Measurements from ENCODE around the gene DCBLD2.

The DCBLD2 gene

GRCh38 chr3:98890965-98891910, 10.3 kb downstream of the DCBLD2 start:
- WGBS, 2 donors (ENCODE audit: extremely low coverage in 2 of 2, insufficient read length in 2 of 2, insufficient replicate concordance in 1 of 2): no CpG with 5 or more reads among the region's 3 CpGs
- no peak overlapping the region for H3K14ac ChIP-seq (ENCODE audit: low read length)
- H2BK120ac ChIP-seq (ENCODE audit: low read depth, low read length): no peak overlapping the region
- H2BK12ac ChIP-seq (ENCODE audit: low read length): no peak overlapping the region
- DNase-seq (ENCODE audit: low spot score): no peak
- no peak overlapping the region for H3K23ac ChIP-seq (ENCODE audit: low read depth, low read length, poor library complexity)
- H2BK5ac ChIP-seq (ENCODE audit: low read length): no peak overlapping the region
- H3K9me3 ChIP-seq (replicated peaks in 1 of 2; ENCODE audit: control insufficient read depth in 2 of 2, insufficient read depth in 1 of 2, low read depth in 1 of 2, low read length in 2 of 2): peaks cover 0 to 7% of the 10 kb centered on the region in 2 donors
- no peak overlapping the region for H3K27ac ChIP-seq (replicated peaks; ENCODE audit: low read length)
- H3K9ac ChIP-seq (ENCODE audit: low read depth, low read length, poor library complexity): no peak overlapping the region
- no peak overlapping the region for H4K91ac ChIP-seq (ENCODE audit: low read depth, low read length, poor library complexity)
- H4K8ac ChIP-seq (ENCODE audit: low read depth, low read length): no peak overlapping the region
- H3K27me3 ChIP-seq (ENCODE audit: control insufficient read depth in 3 of 3, insufficient read depth in 3 of 3, low read depth in 1 of 3, low read length in 3 of 3): no peaks in the 10 kb centered on the region
- no peak overlapping the region for H3K4ac ChIP-seq (ENCODE audit: low read length)
- H2BK15ac ChIP-seq (ENCODE audit: low read length): no peak overlapping the region
- peaks cover 6 to 18% of the 10 kb centered on the region in 2 donors for H3K4me1 ChIP-seq (ENCODE audit: control insufficient read depth in 2 of 2, insufficient read depth in 1 of 2, low read depth in 1 of 2, low read length in 2 of 2)
- H3K18ac ChIP-seq (ENCODE audit: low read length): no peak overlapping the region
- peaks cover 0 to 48% of the 10 kb centered on the region in 2 donors for H3K36me3 ChIP-seq (replicated peaks in 1 of 2; ENCODE audit: control insufficient read depth in 2 of 2, insufficient read depth in 2 of 2, low read length in 2 of 2)
- peaks cover 6% of the 10 kb centered on the region for H3K79me1 ChIP-seq (ENCODE audit: low read depth, low read length)
- no peak overlapping the region for H3K4me3 ChIP-seq (ENCODE audit: low read length in 2 of 2)
- H3K4me2 ChIP-seq (ENCODE audit: insufficient read depth, low read length, poor library complexity, severe bottlenecking): no peak overlapping the region
- H2AFZ ChIP-seq (ENCODE audit: low read length): no peak overlapping the region
- H2AK5ac ChIP-seq (ENCODE audit: low read depth, low read length): no peak overlapping the region

GRCh38 chr3:98890181-98890835, 11.2 kb downstream of the DCBLD2 start:
- Histone ChIP-seq H3K4me1 (ENCODE audit: control insufficient read depth in 2 of 2, insufficient read depth in 1 of 2, low read depth in 1 of 2, low read length in 2 of 2) (peaks cover 6 to 20% of the 10 kb centered on the region in 2 donors), H3K4me3 (ENCODE audit: low read length in 2 of 2) (no peak overlapping the region), H2AFZ (ENCODE audit: low read length) (no peak overlapping the region), H3K36me3 (replicated peaks in 1 of 2; ENCODE audit: control insufficient read depth in 2 of 2, insufficient read depth in 2 of 2, low read length in 2 of 2) (peaks cover 0 to 40% of the 10 kb centered on the region in 2 donors), H3K27ac (replicated peaks; ENCODE audit: low read length) (no peak overlapping the region), H4K8ac (ENCODE audit: low read depth, low read length) (no peak overlapping the region), H2BK120ac (ENCODE audit: low read depth, low read length) (no peak overlapping the region), H3K23ac (ENCODE audit: low read depth, low read length, poor library complexity) (no peak overlapping the region), H2BK5ac (ENCODE audit: low read length) (no peak overlapping the region), H3K14ac (ENCODE audit: low read length) (no peak overlapping the region), H3K27me3 (ENCODE audit: control insufficient read depth in 3 of 3, insufficient read depth in 3 of 3, low read depth in 1 of 3, low read length in 3 of 3) (no peaks in the 10 kb centered on the region), H2BK15ac (ENCODE audit: low read length) (no peak overlapping the region), H3K18ac (ENCODE audit: low read length) (no peak overlapping the region), H4K91ac (ENCODE audit: low read depth, low read length, poor library complexity) (no peak overlapping the region), H3K79me1 (ENCODE audit: low read depth, low read length) (peaks cover 6% of the 10 kb centered on the region), H3K9ac (ENCODE audit: low read depth, low read length, poor library complexity) (no peak overlapping the region), H2BK12ac (ENCODE audit: low read length) (no peak overlapping the region), H3K9me3 (replicated peaks in 1 of 2; ENCODE audit: control insufficient read depth in 2 of 2, insufficient read depth in 1 of 2, low read depth in 1 of 2, low read length in 2 of 2) (peaks cover 0 to 4% of the 10 kb centered on the region in 2 donors), H3K4me2 (ENCODE audit: insufficient read depth, low read length, poor library complexity, severe bottlenecking) (no peak overlapping the region), H2AK5ac (ENCODE audit: low read depth, low read length) (no peak overlapping the region), H3K4ac (ENCODE audit: low read length) (no peak overlapping the region)
- DNase-seq (ENCODE audit: low spot score): no peak
- 100% methylated on average over 1 of the region's 1 CpG; no CpG with 5 or more reads in 1 of the 2 donors for WGBS, 2 donors (ENCODE audit: extremely low coverage in 2 of 2, insufficient read length in 2 of 2, insufficient replicate concordance in 1 of 2)

GRCh38 chr3:98887684-98888083, 13.8 kb downstream of the DCBLD2 start:
- no peak overlapping the region for H3K4me2 ChIP-seq (ENCODE audit: insufficient read depth, low read length, poor library complexity, severe bottlenecking)
- H4K8ac ChIP-seq (ENCODE audit: low read depth, low read length): no peak overlapping the region
- no peak overlapping the region for H3K9ac ChIP-seq (ENCODE audit: low read depth, low read length, poor library complexity)
- no peak overlapping the region for H2AK5ac ChIP-seq (ENCODE audit: low read depth, low read length)
- no CpG with 5 or more reads among the region's 1 CpG for WGBS, 2 donors (ENCODE audit: extremely low coverage in 2 of 2, insufficient read length in 2 of 2, insufficient replicate concordance in 1 of 2)
- no peak overlapping the region for H4K91ac ChIP-seq (ENCODE audit: low read depth, low read length, poor library complexity)
- no peak overlapping the region for H2BK15ac ChIP-seq (ENCODE audit: low read length)
- no peak overlapping the region for H3K18ac ChIP-seq (ENCODE audit: low read length)
- H3K23ac ChIP-seq (ENCODE audit: low read depth, low read length, poor library complexity): no peak overlapping the region
- no peak overlapping the region for H3K14ac ChIP-seq (ENCODE audit: low read length)
- no peak overlapping the region for H2BK12ac ChIP-seq (ENCODE audit: low read length)
- peaks cover 0 to 6% of the 10 kb centered on the region in 2 donors for H3K9me3 ChIP-seq (replicated peaks in 1 of 2; ENCODE audit: control insufficient read depth in 2 of 2, insufficient read depth in 1 of 2, low read depth in 1 of 2, low read length in 2 of 2)
- no peak overlapping the region for H2BK5ac ChIP-seq (ENCODE audit: low read length)
- H3K36me3 ChIP-seq (replicated peaks in 1 of 2; ENCODE audit: control insufficient read depth in 2 of 2, insufficient read depth in 2 of 2, low read length in 2 of 2): peaks cover 0 to 39% of the 10 kb centered on the region in 2 donors
- peaks cover 6% of the 10 kb centered on the region for H3K79me1 ChIP-seq (ENCODE audit: low read depth, low read length)
- peaks cover 3 to 11% of the 10 kb centered on the region in 2 donors for H3K4me1 ChIP-seq (ENCODE audit: control insufficient read depth in 2 of 2, insufficient read depth in 1 of 2, low read depth in 1 of 2, low read length in 2 of 2)
- DNase-seq (ENCODE audit: low spot score): no peak
- no peak overlapping the region for H3K27ac ChIP-seq (replicated peaks; ENCODE audit: low read length)
- no peak overlapping the region for H2BK120ac ChIP-seq (ENCODE audit: low read depth, low read length)
- H2AFZ ChIP-seq (ENCODE audit: low read length): no peak overlapping the region
- no peak overlapping the region for H3K4me3 ChIP-seq (ENCODE audit: low read length in 2 of 2)
- H3K4ac ChIP-seq (ENCODE audit: low read length): no peak overlapping the region
- no peaks in the 10 kb centered on the region for H3K27me3 ChIP-seq (ENCODE audit: control insufficient read depth in 3 of 3, insufficient read depth in 3 of 3, low read depth in 1 of 3, low read length in 3 of 3)

- peaks cover under 1 to 50% of the 10 kb centered on the region in 2 donors for H3K36me3 ChIP-seq (replicated peaks in 1 of 2; ENCODE audit: control insufficient read depth in 2 of 2, insufficient read depth in 2 of 2, low read length in 2 of 2)
- H3K14ac ChIP-seq (ENCODE audit: low read length): no peak overlapping the region
- no peak for DNase-seq (ENCODE audit: low spot score)
- H3K4ac ChIP-seq (ENCODE audit: low read length): no peak overlapping the region
- H4K8ac ChIP-seq (ENCODE audit: low read depth, low read length): no peak overlapping the region
- no peak overlapping the region for H3K18ac ChIP-seq (ENCODE audit: low read length)
- H4K91ac ChIP-seq (ENCODE audit: low read depth, low read length, poor library complexity): no peak overlapping the region
- H3K9me3 ChIP-seq (replicated peaks in 1 of 2; ENCODE audit: control insufficient read depth in 2 of 2, insufficient read depth in 1 of 2, low read depth in 1 of 2, low read length in 2 of 2): peaks cover 0 to 8% of the 10 kb centered on the region in 2 donors
- H3K79me1 ChIP-seq (ENCODE audit: low read depth, low read length): peaks cover 7% of the 10 kb centered on the region
- 100% methylated on average over 1 of the region's 2 CpGs; no CpG with 5 or more reads in 1 of the 2 donors for WGBS, 2 donors (ENCODE audit: extremely low coverage in 2 of 2, insufficient read length in 2 of 2, insufficient replicate concordance in 1 of 2)
- H2AFZ ChIP-seq (ENCODE audit: low read length): no peak overlapping the region
- no peaks in the 10 kb centered on the region for H3K27me3 ChIP-seq (ENCODE audit: control insufficient read depth in 3 of 3, insufficient read depth in 3 of 3, low read depth in 1 of 3, low read length in 3 of 3)
- peaks cover 2 to 9% of the 10 kb centered on the region in 2 donors for H3K4me1 ChIP-seq (ENCODE audit: control insufficient read depth in 2 of 2, insufficient read depth in 1 of 2, low read depth in 1 of 2, low read length in 2 of 2)
- no peak overlapping the region for H2BK15ac ChIP-seq (ENCODE audit: low read length)
- H2BK5ac ChIP-seq (ENCODE audit: low read length): no peak overlapping the region
- H2AK5ac ChIP-seq (ENCODE audit: low read depth, low read length): no peak overlapping the region
- H2BK12ac ChIP-seq (ENCODE audit: low read length): no peak overlapping the region
- H3K23ac ChIP-seq (ENCODE audit: low read depth, low read length, poor library complexity): no peak overlapping the region
- no peak overlapping the region for H2BK120ac ChIP-seq (ENCODE audit: low read depth, low read length)
- no peak overlapping the region for H3K4me2 ChIP-seq (ENCODE audit: insufficient read depth, low read length, poor library complexity, severe bottlenecking)
- no peak overlapping the region for H3K27ac ChIP-seq (replicated peaks; ENCODE audit: low read length)
- no peak overlapping the region for H3K9ac ChIP-seq (ENCODE audit: low read depth, low read length, poor library complexity)
- H3K4me3 ChIP-seq (ENCODE audit: low read length in 2 of 2): no peak overlapping the region
Measured at GRCh38 chr3:98886525-98886924, 15.0 kb downstream of the DCBLD2 start.
